NOMO-1 treated with dmso at 0.1 percent for 144 hours (cell line): ENCODE results near the gene CTNNBIP1.
A peak's percentile ranks its signal among the peaks of the same experiment; 100 is the strongest.
"Not testable (repeated sequence)": the region's sequence is repeated elsewhere in the genome, so short reads cannot be mapped to it uniquely, and the experiment has no call there.

Source experiments
- DNase-seq: peaks from one replicate; lab custom pipeline; 2025; ENCODE audit not compliant: unreplicated experiment; lab: John Stamatoyannopoulos, UW

CTNNBIP1 gene, protein sequence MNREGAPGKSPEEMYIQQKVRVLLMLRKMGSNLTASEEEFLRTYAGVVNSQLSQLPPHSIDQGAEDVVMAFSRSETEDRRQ

DNA sequence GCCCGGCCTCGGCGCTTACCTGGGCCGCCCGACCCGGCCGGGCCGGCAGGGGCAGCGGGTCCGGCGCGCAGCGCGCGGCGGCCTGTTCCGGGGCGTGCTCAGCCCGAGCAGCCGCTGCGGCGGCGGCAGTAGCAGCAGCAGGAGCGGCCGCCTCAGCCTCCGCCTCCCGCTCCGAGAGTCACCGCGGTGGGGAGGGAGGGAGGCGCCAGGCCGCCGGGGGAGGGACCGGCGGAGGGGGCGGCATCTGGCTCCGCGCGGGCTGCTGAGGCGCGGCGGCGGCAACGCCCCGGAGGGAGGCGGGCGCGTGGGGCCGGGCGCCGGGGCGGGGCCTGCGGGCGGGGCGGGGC is at the start of gene CTNNBIP1:
CTNNBIP1 (minus strand) TSS at position 194 of the 347 bp plus-strand sequence. CDS start 38,205 bp downstream, outside the sequence.
- peak; percentile 98 for DNase-seq

DNA sequence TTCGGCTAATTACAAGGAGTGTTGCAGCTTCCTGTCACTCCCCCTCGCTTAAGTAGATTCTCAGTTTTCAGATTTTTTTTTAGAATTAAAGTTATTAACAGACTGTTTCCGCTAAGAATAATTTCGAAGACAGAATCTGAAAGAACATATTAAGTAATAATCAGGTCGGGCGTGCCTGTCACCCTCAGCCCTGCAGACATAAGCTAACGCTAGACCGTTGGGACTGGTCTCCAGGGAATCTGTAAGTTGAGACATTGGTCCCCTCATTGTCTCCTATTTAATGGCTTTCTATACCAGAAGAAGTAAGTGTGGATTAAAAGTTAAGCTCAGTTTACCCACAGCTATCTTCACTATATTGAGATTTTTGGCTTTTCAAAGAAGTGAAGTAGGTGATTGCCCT is 47.7 kb upstream of the CTNNBIP1 start:
- DNase-seq: no peak

- no peak for DNase-seq
These were observed 36.2 kb upstream of the CTNNBIP1 start for GRCh38 chr1:9946315-9946714.

DNA sequence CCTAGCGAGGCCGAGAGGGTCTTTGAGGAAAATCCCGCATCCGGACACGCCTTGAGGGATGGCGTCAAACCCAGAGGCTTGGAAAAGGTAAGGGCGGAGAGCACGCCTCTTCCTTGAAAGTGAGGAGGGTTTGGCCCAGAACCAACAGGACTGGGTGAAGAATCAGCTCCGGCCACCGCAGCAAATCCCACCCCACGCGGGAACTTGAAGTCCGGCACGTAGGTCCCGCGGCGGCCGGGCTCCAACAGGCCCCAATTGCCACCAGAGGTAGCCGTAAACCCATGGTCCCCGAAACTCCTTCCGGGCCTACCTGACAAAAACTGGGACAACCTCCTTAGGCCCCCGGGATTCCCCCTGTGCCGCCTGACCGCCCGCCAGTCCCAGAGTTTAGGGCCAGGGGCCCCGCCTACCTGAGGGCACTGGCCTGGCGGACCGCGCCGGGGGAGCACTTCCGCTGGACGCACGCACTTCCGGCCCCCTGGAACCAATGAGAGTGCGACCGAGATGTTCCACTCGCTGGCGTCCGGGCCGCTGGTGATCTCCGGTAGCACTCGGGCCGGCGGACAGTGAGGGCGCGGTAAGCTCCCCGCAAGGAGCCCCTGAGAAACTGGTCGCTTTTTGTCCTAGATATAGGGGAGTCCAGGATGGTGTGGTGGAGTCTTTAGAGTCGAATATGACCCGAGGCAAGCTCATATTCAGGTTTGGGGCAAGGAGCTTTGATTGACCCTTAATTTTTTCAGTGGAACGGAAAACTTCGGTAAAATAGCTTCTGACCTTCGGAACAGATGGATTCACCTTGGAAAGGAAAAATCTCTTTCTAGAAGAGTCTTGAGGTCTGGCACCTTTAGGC is 33.1 kb upstream of the CTNNBIP1 start, which contains the start of the genes LZIC and NMNAT1:
LZIC (minus strand) TSS at position 453 of the 850 bp plus-strand sequence. CDS start 6,772 bp downstream, outside the sequence.
NMNAT1 (plus strand) TSS at position 537 of the 850 bp plus-strand sequence. CDS start 28,599 bp downstream, outside the sequence.
- DNase-seq: peak; percentile 84

DNA sequence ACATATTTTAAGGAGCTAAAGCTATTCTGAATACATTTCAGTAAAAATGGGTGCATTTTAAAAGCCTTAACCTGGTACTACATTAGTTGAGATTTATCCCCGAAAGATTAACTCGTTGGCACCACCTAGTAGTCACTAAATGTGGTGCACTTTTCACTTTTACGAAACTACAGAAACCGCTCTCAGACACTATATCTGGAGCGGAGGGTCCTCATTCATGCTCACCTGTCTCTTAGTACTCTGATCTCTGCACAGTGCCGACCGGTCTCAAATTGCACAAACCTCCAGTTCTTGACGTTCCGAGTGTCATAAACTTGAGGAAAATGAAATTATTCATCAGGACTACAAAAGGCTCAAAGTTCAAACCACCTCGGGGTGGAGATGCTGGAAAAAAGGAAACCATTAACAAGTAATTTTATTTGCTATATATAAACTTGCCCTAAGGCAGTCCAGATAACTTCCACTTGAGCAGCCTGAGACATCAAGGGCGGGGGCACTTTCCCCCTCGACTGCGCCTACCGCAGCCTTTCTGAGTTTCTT is 32.4 kb upstream of the CTNNBIP1 start:
- DNase-seq: peak; percentile 22

GRCh38 chr1:9929431-9930385 is 19.6 kb upstream of the CTNNBIP1 start:
- DNase-seq: no peak

DNA sequence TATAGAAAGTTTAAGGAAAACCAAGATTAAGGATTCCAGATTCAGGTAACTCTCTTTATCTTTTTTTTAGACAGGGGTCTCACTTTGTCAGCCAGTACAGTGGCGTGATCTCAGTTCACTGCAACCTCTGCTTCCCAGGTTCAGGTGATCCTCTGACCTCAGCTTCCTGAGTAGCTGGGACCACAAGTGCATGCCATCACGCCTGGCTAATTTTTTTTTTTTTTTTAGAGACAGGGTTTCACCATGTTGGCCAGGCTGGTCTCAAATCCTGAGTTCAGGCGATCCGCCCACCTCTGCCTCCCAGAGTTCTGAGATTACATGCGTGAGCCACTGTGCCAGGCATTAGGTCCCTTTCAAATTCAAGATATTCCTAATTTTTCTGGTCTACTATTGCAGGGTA is 17.2 kb upstream of the CTNNBIP1 start:
- no peak for DNase-seq

DNA sequence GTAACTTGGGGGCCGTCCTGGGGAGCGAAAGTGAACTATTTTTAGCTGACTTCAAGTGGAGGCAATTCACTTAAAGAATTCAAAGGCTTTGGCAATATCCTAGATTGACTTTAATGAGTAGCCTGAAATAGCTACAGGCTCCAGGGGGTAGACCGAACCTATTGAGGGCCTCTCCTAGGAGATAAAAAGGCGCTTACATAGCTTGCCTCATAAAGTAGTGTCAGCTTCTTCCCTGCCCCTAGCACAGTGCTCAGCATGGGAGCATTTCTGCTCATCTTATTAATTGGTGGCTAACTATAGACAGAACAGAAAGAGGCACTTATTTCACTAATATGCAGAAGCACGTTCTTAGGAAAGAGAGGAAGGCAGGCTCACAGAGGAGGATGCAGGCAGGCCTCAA is 12.3 kb upstream of the CTNNBIP1 start:
- peak; percentile 10 for DNase-seq

DNA sequence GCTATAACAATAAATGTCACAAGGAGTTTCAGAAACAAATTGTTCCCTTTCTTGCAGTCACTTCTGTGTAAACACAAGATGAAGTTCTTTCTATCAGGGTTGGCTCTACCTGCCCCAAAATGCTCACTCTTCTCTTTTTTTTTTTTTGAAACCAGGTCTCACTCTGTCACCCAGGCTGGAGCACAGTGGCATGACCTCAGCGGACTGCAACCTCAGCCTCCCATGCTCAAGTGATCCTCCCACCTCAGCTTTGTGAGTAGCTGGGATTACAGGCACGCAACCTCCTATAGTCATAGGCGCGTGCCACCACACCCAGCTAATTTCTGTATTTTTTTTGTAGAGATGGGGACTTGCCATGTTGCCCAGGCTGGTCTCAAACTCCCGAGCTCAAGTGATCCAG is 10.5 kb upstream of the CTNNBIP1 start:
- no peak for DNase-seq

DNA sequence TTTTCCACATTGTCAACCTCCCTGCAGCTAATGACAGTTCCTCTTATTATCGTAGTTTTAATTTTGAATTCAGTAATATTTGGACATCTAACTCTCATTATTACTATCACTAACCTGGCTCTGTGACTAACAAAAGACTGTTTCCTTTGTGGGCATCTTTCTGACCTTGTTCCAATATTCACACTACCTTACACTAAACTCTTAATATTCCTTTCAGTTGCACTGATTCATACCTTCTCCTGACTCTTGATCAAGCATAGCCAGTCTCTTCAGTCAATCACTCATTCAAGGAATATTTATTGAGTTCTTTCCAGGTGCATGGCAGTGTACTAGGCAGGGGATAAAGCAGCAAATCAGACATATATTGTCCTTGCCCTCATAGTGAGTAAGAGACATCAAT is 7.8 kb upstream of the CTNNBIP1 start:
- DNase-seq: no peak

DNA sequence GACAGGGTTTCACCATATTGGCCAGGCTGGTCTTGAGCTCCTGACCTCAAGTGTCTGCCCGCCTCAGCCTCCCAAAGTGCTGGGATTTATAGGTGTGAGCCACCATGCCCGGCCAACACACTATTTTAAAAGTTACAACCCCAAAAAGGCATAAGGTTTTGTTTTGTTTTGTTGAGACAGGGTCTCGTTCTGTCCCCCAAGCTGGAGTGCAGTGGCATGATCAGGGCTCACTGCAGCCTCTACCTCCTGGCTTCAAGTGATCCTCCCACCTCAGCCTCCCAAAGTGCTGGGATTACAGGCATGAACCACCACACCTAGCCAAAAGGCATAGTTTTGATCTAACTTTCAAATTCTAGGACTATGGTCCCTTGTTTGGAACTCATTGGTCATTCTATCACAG is 7.4 kb upstream of the CTNNBIP1 start:
- DNase-seq: not testable (repeated sequence)

- no peak for DNase-seq
These were observed 6.4 kb upstream of the CTNNBIP1 start for GRCh38 chr1:9916452-9916851.

- no peak for DNase-seq
These were observed 4.5 kb upstream of the CTNNBIP1 start for GRCh38 chr1:9914610-9914937.

DNA sequence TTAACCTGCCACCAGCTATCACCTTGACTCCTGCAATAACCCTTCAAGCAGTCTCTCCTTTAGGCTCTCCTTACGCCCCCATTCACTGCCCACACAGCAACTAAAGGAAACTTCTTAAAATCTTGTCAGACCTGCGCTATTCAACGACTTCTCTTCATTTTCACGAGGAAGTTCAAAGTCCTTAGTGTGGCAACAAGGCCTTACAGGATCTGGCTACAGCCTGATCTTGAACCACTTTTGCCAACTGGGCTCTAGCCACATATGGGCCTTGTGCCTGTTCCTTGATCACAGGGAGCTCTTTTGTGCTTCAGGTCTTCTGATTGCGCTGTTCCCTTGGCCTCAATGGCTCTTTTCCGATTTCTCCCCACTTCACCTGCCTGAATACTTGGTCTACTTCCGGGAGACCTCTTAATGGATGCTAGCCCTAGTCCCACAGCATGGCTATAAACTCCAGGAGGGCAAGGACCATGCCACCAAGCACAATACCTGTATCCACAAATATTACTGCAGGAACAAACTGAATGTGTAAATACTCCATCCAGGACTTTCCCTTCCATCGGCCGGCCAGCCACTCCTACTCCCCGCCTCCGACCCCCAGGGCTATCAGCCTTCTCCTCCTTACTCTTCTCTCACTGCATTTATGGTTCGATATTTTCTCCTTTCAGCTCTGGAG is 2.3 kb upstream of the CTNNBIP1 start:
- DNase-seq: peak; percentile 31

GRCh38 chr1:9910423-9911178 is 532 bp upstream of the CTNNBIP1 start:
- DNase-seq: peak; percentile 99

DNA sequence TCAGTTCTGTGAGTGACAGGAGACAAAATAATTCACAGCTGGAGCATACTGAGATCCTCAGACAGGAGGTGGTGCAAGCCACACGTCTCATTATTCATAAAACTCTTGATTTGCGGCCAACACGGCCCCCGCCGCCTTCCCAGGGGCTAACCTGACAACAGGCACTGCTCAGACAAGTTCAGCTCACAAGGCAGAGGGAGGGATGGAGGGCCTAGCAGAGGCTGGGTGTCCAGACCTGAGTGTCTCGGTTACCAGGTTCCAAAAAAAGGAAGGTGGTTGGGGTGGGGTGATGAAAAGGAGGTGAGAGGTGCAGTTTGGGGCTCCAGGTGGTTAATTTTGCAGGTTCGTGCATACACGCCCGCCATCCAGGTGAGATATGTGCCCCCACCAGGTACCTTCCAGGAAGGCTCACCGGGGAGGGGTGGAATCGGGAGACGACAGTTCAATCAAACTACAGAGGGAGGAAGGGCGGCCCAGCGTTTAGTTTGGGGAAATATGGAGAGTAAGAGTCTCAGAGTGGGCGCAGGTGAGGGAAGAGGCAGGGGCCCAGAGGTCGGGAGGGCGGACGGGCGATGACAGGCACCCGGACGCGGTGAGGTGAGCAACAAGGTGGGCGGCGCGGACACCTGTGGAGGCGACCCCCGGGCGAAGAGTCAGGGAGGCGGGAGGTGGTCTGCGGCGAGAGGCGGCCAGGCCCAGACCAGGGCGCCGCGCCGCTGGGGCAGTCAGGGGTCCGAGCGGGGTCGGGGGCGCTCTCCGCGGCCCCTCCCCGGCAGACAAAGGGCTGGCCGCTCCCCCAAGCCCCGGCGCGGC is 629 bp downstream of the CTNNBIP1 start:
- peak; percentile 2 for DNase-seq

GRCh38 chr1:9908871-9909233 is 1.2 kb downstream of the CTNNBIP1 start:
- DNase-seq: no peak

DNA sequence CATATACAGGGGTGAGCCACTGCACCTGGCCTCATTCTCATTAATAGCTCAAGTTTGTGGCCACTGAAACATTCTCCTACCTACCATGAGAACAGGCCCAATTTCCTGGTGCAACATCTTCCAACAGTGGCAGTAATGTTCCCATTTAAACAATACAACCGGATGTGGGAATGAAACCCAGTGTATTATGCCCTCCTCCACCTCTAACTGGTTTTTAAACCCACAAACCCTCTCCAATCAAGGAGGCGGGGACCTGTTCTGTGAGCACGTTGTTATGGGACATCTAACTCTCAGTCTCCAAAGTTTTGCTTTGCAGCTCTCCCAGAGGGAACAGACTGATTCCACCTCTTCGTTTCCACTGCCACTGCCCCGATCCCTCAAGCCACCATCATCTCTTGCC is 2.6 kb downstream of the CTNNBIP1 start:
- no peak for DNase-seq

GRCh38 chr1:9906466-9906865 is 3.6 kb downstream of the CTNNBIP1 start:
- no peak for DNase-seq
